Measurements from ENCODE around the gene ATXN7L2.

The ATXN7L2 gene

DNA sequence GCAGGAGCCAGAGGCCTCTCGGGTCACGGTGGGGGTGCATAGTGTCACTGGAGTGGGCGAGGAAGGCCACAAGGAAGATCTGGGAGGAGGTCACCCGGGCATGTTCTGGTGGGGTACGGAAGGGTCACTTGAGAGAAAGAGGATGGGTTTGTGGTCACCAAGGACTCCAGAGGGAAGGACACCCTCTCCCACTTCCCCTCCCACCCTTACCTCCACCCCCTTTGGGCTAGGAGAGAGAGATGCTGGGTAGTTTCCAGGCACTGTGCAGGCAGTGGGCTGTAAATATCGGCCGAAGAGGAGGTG is 25.1 kb downstream of the ATXN7L2 start:
- peaks cover 0 to under 1% (median 0%) of the 10 kb centered on the region in 4 experiments for H3K36me3 ChIP-seq (ENCODE audit: control insufficient read depth in 4 of 4, insufficient read depth in 4 of 4, low read length in 3 of 4)
- ChIA-PET POLR2A (no interaction called here), CTCF (interaction anchor here (14.7 to 39.1 kb wide), 2 partner anchors 17 to 25 kb away, joined by 232 to 1203 read pairs; partner anchors contain the start of genes ATXN7L2, CYB561D1 and GPR61)
- no peak overlapping the region for H3K27ac ChIP-seq (ENCODE audit: insufficient read depth in 1 of 2, low read depth in 1 of 2, low read length in 2 of 2, poor library complexity in 1 of 2, severe bottlenecking in 2 of 2)
- peak overlapping the region in 5 of 7 experiments; percentile 19 to 79 (median 67) for H3K4me3 ChIP-seq (ENCODE audit: control insufficient read depth in 1 of 7, extremely low read depth in 1 of 7, insufficient read depth in 4 of 7, low read depth in 2 of 7, low read length in 6 of 7)
- H3K4me1 ChIP-seq (ENCODE audit: control extremely low read depth in 1 of 4, control insufficient read depth in 4 of 4, insufficient read depth in 4 of 4, low read length in 3 of 4) = peaks cover 0 to 14% (median 11%) of the 10 kb centered on the region in 4 experiments
- no peak for DNase-seq
- peaks cover 0 to 22% (median 0%) of the 10 kb centered on the region in 5 experiments for H3K27me3 ChIP-seq (replicated peaks in 2 of 5; ENCODE audit: control insufficient read depth in 4 of 5, insufficient read depth in 5 of 5, low read length in 4 of 5)
- no peaks in the 10 kb centered on the region for H3K9me3 ChIP-seq (ENCODE audit: control extremely low read depth in 1 of 5, control insufficient read depth in 4 of 5, insufficient read depth in 2 of 5, low read depth in 1 of 5, low read length in 4 of 5)
- 96% methylated on average over 5 of the region's 7 CpGs for WGBS (ENCODE audit: insufficient coverage)

DNA sequence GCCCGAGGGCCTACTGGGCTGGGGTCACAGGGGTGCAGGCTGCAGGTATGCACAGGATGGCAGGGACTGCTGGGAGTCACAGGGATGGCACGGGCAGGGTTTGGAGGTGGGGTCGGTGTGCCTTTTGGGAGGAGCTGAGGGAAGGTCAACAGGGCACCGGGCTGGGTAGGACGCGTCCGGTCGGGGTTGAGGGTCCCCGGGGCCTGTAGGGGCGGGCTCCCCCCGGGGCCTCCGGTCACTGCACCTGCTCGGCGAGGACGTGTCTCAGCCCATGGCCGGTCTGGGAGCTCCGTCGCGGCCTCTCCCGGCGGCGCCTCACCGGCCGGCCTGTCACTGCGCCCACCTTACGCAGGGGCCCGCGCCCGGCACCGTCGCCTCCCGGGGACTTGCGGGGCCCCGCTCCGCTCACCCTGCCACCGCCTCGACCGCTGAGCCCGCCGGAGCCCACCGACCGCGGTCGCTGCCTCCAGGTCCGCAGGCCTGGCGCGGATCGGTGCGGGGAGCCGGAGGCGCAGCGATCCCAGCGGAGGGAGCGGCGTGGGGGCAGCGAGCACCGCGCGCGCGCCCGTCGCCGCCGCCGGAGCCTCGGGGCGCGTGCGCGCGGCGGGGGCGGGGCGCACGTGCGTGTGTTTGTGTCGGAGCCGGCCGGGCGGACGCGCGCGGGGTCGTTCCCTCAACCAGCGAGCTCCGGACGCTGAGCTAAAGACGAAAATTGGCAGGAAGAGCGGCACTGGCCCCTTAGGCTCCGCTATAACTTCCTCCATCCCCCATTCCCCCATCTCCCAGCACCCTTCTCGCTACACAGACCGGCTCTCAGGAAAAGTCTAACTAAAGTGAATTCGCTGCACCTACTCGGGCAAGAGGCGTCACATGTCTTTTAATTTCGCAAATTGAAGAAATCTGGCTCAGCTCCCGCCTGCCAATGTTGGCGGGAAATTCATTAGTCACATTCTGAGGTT is 25.8 kb downstream of the ATXN7L2 start, which contains the start of gene AMIGO1:
Gene AMIGO1 (minus strand): TSS at position 552 of the 959 bp plus-strand sequence. CDS start 815 bp downstream, outside the sequence.
- no peak within 1 kb of the TSS for H3K27ac ChIP-seq (ENCODE audit: insufficient read depth in 1 of 2, low read depth in 1 of 2, low read length in 2 of 2, poor library complexity in 1 of 2, severe bottlenecking in 2 of 2)
- ChIA-PET POLR2A (interaction anchor here (1.6 kb wide), 1 partner anchor 15 kb away, joined by 7 read pairs; the partner anchor contains the start of gene CYB561D1), CTCF (interaction anchor here (1.2 to 39.1 kb wide), 3 partner anchors 18 to 31 kb away, joined by 3 to 1203 read pairs (median 232); partner anchors contain the start of genes ATXN7L2, CYB561D1 and GPR61)
- peak; percentile 37 to 68 (median 54) for DNase-seq
- peaks cover 0 to 22% (median 0%) of the 10 kb centered on the region in 5 experiments for H3K27me3 ChIP-seq (replicated peaks in 2 of 5; ENCODE audit: control insufficient read depth in 4 of 5, insufficient read depth in 5 of 5, low read length in 4 of 5)
- peak within 1 kb of the TSS; percentile 23 to 80 (median 68) for H3K4me3 ChIP-seq (ENCODE audit: control insufficient read depth in 1 of 7, extremely low read depth in 1 of 7, insufficient read depth in 4 of 7, low read depth in 2 of 7, low read length in 6 of 7)
- 2% methylated on average over 92 of the region's 100 CpGs for WGBS (ENCODE audit: insufficient coverage)
- H3K9me3 ChIP-seq (ENCODE audit: control extremely low read depth in 1 of 5, control insufficient read depth in 4 of 5, insufficient read depth in 2 of 5, low read depth in 1 of 5, low read length in 4 of 5) = no peaks in the 10 kb centered on the region
- peaks cover 0 to 14% (median 11%) of the 10 kb centered on the region in 4 experiments for H3K4me1 ChIP-seq (ENCODE audit: control extremely low read depth in 1 of 4, control insufficient read depth in 4 of 4, insufficient read depth in 4 of 4, low read length in 3 of 4)
- no peaks in the 10 kb centered on the region for H3K36me3 ChIP-seq (ENCODE audit: control insufficient read depth in 4 of 4, insufficient read depth in 4 of 4, low read length in 3 of 4)

DNA sequence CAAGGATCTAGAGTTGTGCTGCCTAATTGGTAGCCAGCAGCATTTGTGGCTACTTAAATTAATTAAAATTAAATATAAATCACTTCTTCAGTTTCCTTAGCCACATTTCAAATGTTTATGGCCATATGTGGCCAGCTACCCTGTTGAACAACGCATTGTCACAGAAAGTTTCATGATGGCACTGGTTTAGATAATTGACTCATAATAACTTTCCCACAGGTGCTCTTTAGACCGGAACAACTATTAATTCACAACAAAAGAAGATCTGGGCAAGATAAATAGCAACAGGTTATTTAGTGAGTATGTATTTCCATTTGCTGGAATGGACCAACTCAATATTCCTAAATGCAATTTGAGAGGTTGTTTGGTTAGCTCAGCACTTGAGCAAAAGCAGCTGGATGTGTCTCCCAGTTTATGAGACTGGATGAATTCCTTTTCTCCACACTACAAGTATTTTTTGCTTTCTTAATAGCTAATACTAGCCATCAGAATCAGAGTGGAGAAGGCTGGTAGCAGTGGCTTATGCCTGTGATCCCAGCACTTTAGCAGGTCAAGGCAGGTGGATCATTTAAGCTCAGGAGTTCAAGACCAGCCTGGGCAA is 29.5 kb downstream of the ATXN7L2 start:
- H3K27me3 ChIP-seq (replicated peaks in 2 of 5; ENCODE audit: control insufficient read depth in 4 of 5, insufficient read depth in 5 of 5, low read length in 4 of 5) = peaks cover 0 to 20% (median 0%) of the 10 kb centered on the region in 5 experiments
- POLR2A ChIA-PET = interaction anchor here (1.0 kb wide), 1 partner anchor 21 kb away, joined by 3 read pairs; no protein-coding TSS in a partner anchor
- no peaks in the 10 kb centered on the region for H3K9me3 ChIP-seq (ENCODE audit: control extremely low read depth in 1 of 5, control insufficient read depth in 4 of 5, insufficient read depth in 2 of 5, low read depth in 1 of 5, low read length in 4 of 5)
- no peak for DNase-seq
- peaks cover 0 to 14% (median 11%) of the 10 kb centered on the region in 4 experiments for H3K4me1 ChIP-seq (ENCODE audit: control extremely low read depth in 1 of 4, control insufficient read depth in 4 of 4, insufficient read depth in 4 of 4, low read length in 3 of 4)
- no peak overlapping the region for H3K4me3 ChIP-seq (ENCODE audit: control insufficient read depth in 1 of 7, extremely low read depth in 1 of 7, insufficient read depth in 4 of 7, low read depth in 2 of 7, low read length in 6 of 7)
- H3K36me3 ChIP-seq (ENCODE audit: control insufficient read depth in 4 of 4, insufficient read depth in 4 of 4, low read length in 3 of 4) = no peaks in the 10 kb centered on the region
- CTCF ChIA-PET = interaction anchor here (1.4 to 39.1 kb wide), 5 partner anchors 11 to 22 kb away, joined by 5 to 1203 read pairs (median 10); partner anchors contain the start of genes CYB561D1 and GPR61
- no peak overlapping the region for H3K27ac ChIP-seq (ENCODE audit: insufficient read depth in 1 of 2, low read depth in 1 of 2, low read length in 2 of 2, poor library complexity in 1 of 2, severe bottlenecking in 2 of 2)
- WGBS (ENCODE audit: insufficient coverage) = 100% methylated on average over 1 of the region's 2 CpGs

DNA sequence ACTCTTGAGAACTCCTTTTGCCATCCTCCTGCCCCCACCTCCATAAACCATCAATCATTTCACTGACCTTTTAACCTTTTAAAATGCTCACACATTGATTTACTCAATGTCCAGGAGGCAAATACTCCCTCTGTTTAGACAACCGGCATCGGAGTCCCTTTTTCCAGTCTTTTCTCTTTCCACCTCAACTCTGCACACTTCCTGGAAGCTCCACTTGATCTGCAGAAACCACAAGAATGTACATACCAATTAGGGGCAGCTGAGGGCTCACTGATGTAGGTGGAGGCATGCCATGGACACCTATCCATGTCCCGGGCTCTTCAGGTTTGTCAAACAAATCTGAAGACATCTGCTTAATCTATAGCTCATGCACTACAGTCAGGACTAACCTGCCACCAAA is 31.1 kb downstream of the ATXN7L2 start:
- peaks cover 0 to 13% (median 0%) of the 10 kb centered on the region in 5 experiments for H3K27me3 ChIP-seq (replicated peaks in 2 of 5; ENCODE audit: control insufficient read depth in 4 of 5, insufficient read depth in 5 of 5, low read length in 4 of 5)
- no peak overlapping the region for H3K27ac ChIP-seq (ENCODE audit: insufficient read depth in 1 of 2, low read depth in 1 of 2, low read length in 2 of 2, poor library complexity in 1 of 2, severe bottlenecking in 2 of 2)
- DNase-seq = no peak
- no peaks in the 10 kb centered on the region for H3K36me3 ChIP-seq (ENCODE audit: control insufficient read depth in 4 of 4, insufficient read depth in 4 of 4, low read length in 3 of 4)
- ChIA-PET CTCF (interaction anchor here (0.7 to 39.1 kb wide), 4 partner anchors 13 to 153 kb away, joined by 3 to 1203 read pairs (median 50); partner anchors contain the start of gene GPR61), POLR2A (no interaction called here)
- H3K9me3 ChIP-seq (ENCODE audit: control extremely low read depth in 1 of 5, control insufficient read depth in 4 of 5, insufficient read depth in 2 of 5, low read depth in 1 of 5, low read length in 4 of 5) = no peaks in the 10 kb centered on the region
- H3K4me3 ChIP-seq (ENCODE audit: control insufficient read depth in 1 of 7, extremely low read depth in 1 of 7, insufficient read depth in 4 of 7, low read depth in 2 of 7, low read length in 6 of 7) = no peak overlapping the region
- peaks cover 0 to 8% (median 6%) of the 10 kb centered on the region in 4 experiments for H3K4me1 ChIP-seq (ENCODE audit: control extremely low read depth in 1 of 4, control insufficient read depth in 4 of 4, insufficient read depth in 4 of 4, low read length in 3 of 4)
- no CpG with 5 or more reads among the region's 3 CpGs for WGBS (ENCODE audit: insufficient coverage)

DNA sequence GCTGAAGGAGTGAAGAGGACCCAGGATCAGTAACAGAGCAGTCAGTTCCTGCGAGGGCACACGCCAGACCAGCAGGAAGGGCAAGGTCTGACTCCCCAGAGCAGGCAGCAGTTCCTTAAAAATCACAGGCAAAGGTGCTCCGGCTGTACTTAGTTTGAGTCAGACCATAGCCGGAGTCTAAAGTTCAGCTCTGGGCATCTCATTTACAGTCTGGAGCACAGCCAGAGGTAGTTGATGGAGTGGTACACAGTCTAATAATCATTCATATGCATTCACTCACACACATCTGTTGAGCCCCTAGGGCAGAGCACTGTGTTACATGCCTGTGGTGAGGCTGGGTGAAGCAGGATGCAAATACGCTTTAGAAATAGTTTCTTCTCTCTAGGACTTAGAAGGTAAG is 33.2 kb downstream of the ATXN7L2 start:
- WGBS (ENCODE audit: insufficient coverage) = 86% methylated on average over 4 of the region's 5 CpGs
- Histone ChIP-seq H3K27ac (ENCODE audit: insufficient read depth in 1 of 2, low read depth in 1 of 2, low read length in 2 of 2, poor library complexity in 1 of 2, severe bottlenecking in 2 of 2) (no peak overlapping the region), H3K36me3 (ENCODE audit: control insufficient read depth in 4 of 4, insufficient read depth in 4 of 4, low read length in 3 of 4) (no peaks in the 10 kb centered on the region), H3K4me3 (ENCODE audit: control insufficient read depth in 1 of 7, extremely low read depth in 1 of 7, insufficient read depth in 4 of 7, low read depth in 2 of 7, low read length in 6 of 7) (no peak overlapping the region), H3K9me3 (ENCODE audit: control extremely low read depth in 1 of 5, control insufficient read depth in 4 of 5, insufficient read depth in 2 of 5, low read depth in 1 of 5, low read length in 4 of 5) (no peaks in the 10 kb centered on the region), H3K4me1 (ENCODE audit: control extremely low read depth in 1 of 4, control insufficient read depth in 4 of 4, insufficient read depth in 4 of 4, low read length in 3 of 4) (no peaks in the 10 kb centered on the region), H3K27me3 (replicated peaks in 2 of 5; ENCODE audit: control insufficient read depth in 4 of 5, insufficient read depth in 5 of 5, low read length in 4 of 5) (peaks cover 0 to 11% (median 0%) of the 10 kb centered on the region in 5 experiments)
- no peak for DNase-seq
- ChIA-PET CTCF (interaction anchor here (1.1 to 39.1 kb wide), 5 partner anchors 15 to 116 kb away, joined by 3 to 1203 read pairs (median 4); partner anchors contain the start of gene GPR61), POLR2A (no interaction called here)

DNA sequence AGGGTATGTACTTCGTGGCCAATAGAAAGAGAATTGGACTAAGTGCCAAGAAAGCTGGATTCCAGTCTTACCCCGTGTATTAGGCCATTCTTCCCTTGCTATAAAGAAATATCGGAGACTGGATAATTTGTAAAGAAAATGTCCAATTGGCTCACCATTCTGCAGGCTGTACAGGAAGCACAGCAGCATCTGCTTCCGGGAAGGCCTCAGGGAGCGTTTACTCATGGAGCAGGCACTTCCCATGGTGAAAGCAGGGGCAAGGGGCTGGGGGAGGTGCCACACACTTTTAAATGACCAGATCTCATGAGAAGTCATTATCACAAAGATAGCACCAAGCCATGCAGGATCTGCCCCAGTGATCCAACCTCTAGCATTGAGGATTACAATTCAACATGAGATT is 33.6 kb downstream of the ATXN7L2 start:
- Histone ChIP-seq H3K4me1 (ENCODE audit: control extremely low read depth in 1 of 4, control insufficient read depth in 4 of 4, insufficient read depth in 4 of 4, low read length in 3 of 4) (no peaks in the 10 kb centered on the region), H3K36me3 (ENCODE audit: control insufficient read depth in 4 of 4, insufficient read depth in 4 of 4, low read length in 3 of 4) (no peaks in the 10 kb centered on the region), H3K4me3 (ENCODE audit: control insufficient read depth in 1 of 7, extremely low read depth in 1 of 7, insufficient read depth in 4 of 7, low read depth in 2 of 7, low read length in 6 of 7) (no peak overlapping the region), H3K27me3 (replicated peaks in 2 of 5; ENCODE audit: control insufficient read depth in 4 of 5, insufficient read depth in 5 of 5, low read length in 4 of 5) (peaks cover 0 to 12% (median 0%) of the 10 kb centered on the region in 5 experiments), H3K27ac (ENCODE audit: insufficient read depth in 1 of 2, low read depth in 1 of 2, low read length in 2 of 2, poor library complexity in 1 of 2, severe bottlenecking in 2 of 2) (no peak overlapping the region), H3K9me3 (ENCODE audit: control extremely low read depth in 1 of 5, control insufficient read depth in 4 of 5, insufficient read depth in 2 of 5, low read depth in 1 of 5, low read length in 4 of 5) (no peaks in the 10 kb centered on the region)
- ChIA-PET CTCF (interaction anchor here (1.1 to 39.1 kb wide), 3 partner anchors 16 to 116 kb away, joined by 3 to 1203 read pairs (median 90); partner anchors contain the start of gene GPR61), POLR2A (no interaction called here)
- no peak for DNase-seq
- 100% methylated on average over 4 of the region's 5 CpGs for WGBS (ENCODE audit: insufficient coverage)
